GM19193 (cell line): ENCODE measurements around the gene SLC12A3.

Source experiments
- POLR2A ChIP-seq: IDR thresholded peaks from 4 replicates; pipeline ENCODE4 v1.6.1; 2011; ENCODE audit not compliant: insufficient read depth, insufficient read length; ENCODE audit errors: extremely low read depth

Gene SLC12A3

DNA sequence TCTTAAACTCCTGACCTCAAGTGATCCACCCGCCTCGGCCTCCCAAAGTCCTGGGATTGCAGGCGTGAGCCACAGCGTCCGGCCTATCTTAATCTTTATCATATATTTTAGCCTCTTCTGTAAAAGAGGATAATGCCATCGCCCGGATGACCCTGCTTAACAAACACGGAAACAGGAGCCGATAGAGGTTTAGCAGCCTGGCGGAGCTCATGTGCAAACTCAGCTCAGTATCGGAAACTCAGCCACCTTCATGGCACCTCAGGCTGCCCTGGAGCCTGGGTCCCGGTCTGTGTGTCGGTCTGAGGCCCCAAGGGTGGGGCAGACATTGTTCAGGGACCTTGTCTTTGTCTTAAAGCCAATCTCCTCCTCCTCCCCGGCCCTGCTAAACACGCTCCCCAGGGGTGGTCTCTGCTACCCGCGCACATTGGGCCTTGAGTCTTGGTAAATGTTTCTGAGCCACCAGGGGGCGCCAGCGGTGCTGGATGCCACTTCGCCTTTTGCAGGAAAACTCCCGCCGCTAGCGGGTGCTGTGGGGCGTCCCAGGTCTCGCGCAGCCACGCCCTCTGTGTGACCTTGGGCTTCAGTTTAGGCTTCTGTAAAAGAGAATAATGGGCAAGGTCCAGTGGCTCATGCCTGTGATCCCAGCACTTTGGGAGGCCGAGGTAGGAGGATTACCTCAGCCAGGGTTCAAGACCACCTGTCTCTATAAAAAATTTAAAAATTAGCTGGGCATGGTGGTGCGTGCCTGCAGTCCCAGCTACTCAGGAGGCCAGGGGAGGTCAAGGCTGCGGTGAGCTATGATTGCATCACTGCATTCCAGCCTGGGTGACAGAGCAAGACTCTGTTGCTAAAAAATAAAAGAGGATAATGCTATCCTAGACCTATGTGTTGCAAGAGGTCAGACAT is 99.5 kb downstream of the SLC12A3 start:
- TF ChIP-seq POLR2A: no peak
